GM12878 (cell line): Measurements from ENCODE around the gene CHN2. TPM values are rescaled to one million over a fixed set of nuclear protein-coding genes. Genes with fewer than 3 reads are reported as not detected.

Experiments used
- BACH1 ChIP-seq: fragments of 450-650 bp; IDR thresholded peaks from 2 replicates; pipeline ENCODE4 v1.6.1; 2017; ENCODE audit warnings: mild to moderate bottlenecking, borderline replicate concordance
- CBX5 ChIP-seq: sonication (generic); IDR thresholded peaks from 2 replicates; pipeline ENCODE4 v1.6.1; 2016; ENCODE audit warnings: low read depth, moderate library complexity, mild to moderate bottlenecking, inconsistent platforms
- KLF5 ChIP-seq: fragments of 450-650 bp; IDR thresholded peaks from 2 replicates; pipeline ENCODE4 v1.6.1; 2014; ENCODE audit warnings: mild to moderate bottlenecking; ENCODE audit not compliant: partially characterized antibody
- SUZ12 ChIP-seq: fragments of 200-600 bp; sonication (generic); IDR thresholded peaks from one replicate; pipeline ENCODE4 v1.6.1; 2018; ENCODE audit warnings: antibody characterized with exemption, mild to moderate bottlenecking; ENCODE audit not compliant: unreplicated experiment
- ZNF217 ChIP-seq: fragments of 450-650 bp; IDR thresholded peaks from 2 replicates; pipeline ENCODE4 v1.6.1; 2017; ENCODE audit warnings: antibody characterized with exemption, mild to moderate bottlenecking
- polyA plus RNA-seq, 11 experiments: library from polyadenylated mRNA; depleted of rRNA in 4 of 11; unstranded in 6 of 11; stranded (reverse) in 5 of 11; fragments of >200 nt; fragmentation: Nextera tagmentation in 4 of 11; fragmentation: Illumina TruSeq in 1 of 11; extraction: Ambion mirVana in 4 of 11; extraction: Trizol in 1 of 11; gene quantifications; 1 replicate in 1 of 11; 2 replicates in 10 of 11; pipeline versions ENCODE4 v1.2.1 to v1.2.3, GENCODE V29; 2011 to 2016; ENCODE audit warnings: inconsistent platforms in 2 of 11, missing spikeins in 2 of 11, low read depth in 1 of 11
- total RNA-seq, 4 experiments: library from RNA; depleted of rRNA in 3 of 4; stranded (reverse); fragments of >200 nt in 3 of 4; fragmentation: Illumina TruSeq in 1 of 4; extraction: Trizol in 1 of 4; gene quantifications; 2 replicates each; pipeline versions ENCODE4 v1.2.1 to v1.2.3, GENCODE V29; 2013 to 2021
- TF ChIP-seq, protein P1 (sequence below): fragments of 450-650 bp; IDR thresholded peaks from 2 replicates; pipeline ENCODE4 v1.6.1; 2016; ENCODE audit warnings: mild to moderate bottlenecking
- TF ChIP-seq, protein P2 (sequence below): IDR thresholded peaks from 2 replicates; pipeline ENCODE4 v1.6.1; 2011; ENCODE audit warnings: borderline replicate concordance, low read depth, mild to moderate bottlenecking, moderate library complexity, low read length; ENCODE audit not compliant: insufficient read depth, poor library complexity, severe bottlenecking
- TF ChIP-seq, protein P3 (sequence below): fragments of 450-650 bp; IDR thresholded peaks from 2 replicates; pipeline ENCODE4 v1.6.1; 2017; ENCODE audit warnings: antibody characterized with exemption, mild to moderate bottlenecking, moderate library complexity
- TF ChIP-seq, protein P4 (sequence below): fragments of 450-650 bp; IDR thresholded peaks from 2 replicates; pipeline ENCODE4 v1.6.1; 2016; ENCODE audit warnings: mild to moderate bottlenecking, moderate library complexity, borderline replicate concordance
- TF ChIP-seq, protein P5 (sequence below): fragments of 150-350 bp; IDR thresholded peaks from 2 replicates; pipeline ENCODE4 v1.6.1; 2014; ENCODE audit warnings: mild to moderate bottlenecking, low read depth, low read length

Gene CHN2
- total and polyA plus RNA-seq, 10 of the 15 experiments (the other 5 are each of a cell fraction or from before 2014, with no cell fraction given) = 0.11 to 3.8 (median 0.37) TPM; not detected in 2

DNA sequence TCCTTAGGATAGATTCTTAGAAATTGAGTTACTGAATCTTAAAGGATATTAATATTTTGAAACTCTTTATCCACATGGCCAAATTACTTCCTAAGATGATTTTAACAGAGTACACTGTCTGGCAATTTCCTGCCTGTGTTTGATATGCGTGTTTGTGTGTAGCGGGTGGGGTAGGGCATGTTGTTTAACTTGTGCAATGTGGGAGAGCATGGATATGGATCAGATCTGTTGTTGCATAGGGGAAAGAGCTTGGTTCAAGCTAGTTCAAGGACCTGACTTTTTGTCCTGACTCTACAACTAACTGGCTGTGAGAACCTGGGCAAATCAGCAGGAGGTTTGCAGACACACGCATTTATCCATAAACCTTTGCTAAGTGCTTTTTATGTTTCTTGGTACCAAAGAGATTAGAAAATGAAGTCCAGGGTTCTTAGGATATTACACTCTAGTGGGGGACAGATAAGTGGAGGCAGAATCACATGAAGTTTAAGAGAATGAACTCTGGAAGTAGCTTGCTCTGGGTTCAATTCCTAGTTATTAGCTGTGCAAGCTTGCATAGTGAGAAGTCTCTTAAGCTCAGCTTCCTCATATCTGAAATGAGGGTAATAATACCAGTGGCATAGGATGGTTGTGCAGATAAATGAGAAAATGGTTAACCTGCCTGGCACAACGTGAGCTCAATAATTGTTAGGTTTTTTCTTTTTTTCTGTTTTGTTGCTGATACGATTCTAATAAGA, 272.8 kb downstream of the CHN2 start (continued):
- TF ChIP-seq KLF5 (no peak), ZNF217 (no peak), CBX5 (no peak), SUZ12 (no peak), BACH1 (no peak)
- TF ChIP-seq, protein P1, sequence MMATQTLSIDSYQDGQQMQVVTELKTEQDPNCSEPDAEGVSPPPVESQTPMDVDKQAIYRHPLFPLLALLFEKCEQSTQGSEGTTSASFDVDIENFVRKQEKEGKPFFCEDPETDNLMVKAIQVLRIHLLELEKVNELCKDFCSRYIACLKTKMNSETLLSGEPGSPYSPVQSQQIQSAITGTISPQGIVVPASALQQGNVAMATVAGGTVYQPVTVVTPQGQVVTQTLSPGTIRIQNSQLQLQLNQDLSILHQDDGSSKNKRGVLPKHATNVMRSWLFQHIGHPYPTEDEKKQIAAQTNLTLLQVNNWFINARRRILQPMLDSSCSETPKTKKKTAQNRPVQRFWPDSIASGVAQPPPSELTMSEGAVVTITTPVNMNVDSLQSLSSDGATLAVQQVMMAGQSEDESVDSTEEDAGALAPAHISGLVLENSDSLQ = no peak
- TF ChIP-seq, protein P2, sequence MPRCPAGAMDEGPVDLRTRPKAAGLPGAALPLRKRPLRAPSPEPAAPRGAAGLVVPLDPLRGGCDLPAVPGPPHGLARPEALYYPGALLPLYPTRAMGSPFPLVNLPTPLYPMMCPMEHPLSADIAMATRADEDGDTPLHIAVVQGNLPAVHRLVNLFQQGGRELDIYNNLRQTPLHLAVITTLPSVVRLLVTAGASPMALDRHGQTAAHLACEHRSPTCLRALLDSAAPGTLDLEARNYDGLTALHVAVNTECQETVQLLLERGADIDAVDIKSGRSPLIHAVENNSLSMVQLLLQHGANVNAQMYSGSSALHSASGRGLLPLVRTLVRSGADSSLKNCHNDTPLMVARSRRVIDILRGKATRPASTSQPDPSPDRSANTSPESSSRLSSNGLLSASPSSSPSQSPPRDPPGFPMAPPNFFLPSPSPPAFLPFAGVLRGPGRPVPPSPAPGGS = no peak
- TF ChIP-seq, protein P3, sequence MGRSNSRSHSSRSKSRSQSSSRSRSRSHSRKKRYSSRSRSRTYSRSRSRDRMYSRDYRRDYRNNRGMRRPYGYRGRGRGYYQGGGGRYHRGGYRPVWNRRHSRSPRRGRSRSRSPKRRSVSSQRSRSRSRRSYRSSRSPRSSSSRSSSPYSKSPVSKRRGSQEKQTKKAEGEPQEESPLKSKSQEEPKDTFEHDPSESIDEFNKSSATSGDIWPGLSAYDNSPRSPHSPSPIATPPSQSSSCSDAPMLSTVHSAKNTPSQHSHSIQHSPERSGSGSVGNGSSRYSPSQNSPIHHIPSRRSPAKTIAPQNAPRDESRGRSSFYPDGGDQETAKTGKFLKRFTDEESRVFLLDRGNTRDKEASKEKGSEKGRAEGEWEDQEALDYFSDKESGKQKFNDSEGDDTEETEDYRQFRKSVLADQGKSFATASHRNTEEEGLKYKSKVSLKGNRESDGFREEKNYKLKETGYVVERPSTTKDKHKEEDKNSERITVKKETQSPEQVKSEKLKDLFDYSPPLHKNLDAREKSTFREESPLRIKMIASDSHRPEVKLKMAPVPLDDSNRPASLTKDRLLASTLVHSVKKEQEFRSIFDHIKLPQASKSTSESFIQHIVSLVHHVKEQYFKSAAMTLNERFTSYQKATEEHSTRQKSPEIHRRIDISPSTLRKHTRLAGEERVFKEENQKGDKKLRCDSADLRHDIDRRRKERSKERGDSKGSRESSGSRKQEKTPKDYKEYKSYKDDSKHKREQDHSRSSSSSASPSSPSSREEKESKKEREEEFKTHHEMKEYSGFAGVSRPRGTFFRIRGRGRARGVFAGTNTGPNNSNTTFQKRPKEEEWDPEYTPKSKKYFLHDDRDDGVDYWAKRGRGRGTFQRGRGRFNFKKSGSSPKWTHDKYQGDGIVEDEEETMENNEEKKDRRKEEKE = no peak
- TF ChIP-seq, protein P4, sequence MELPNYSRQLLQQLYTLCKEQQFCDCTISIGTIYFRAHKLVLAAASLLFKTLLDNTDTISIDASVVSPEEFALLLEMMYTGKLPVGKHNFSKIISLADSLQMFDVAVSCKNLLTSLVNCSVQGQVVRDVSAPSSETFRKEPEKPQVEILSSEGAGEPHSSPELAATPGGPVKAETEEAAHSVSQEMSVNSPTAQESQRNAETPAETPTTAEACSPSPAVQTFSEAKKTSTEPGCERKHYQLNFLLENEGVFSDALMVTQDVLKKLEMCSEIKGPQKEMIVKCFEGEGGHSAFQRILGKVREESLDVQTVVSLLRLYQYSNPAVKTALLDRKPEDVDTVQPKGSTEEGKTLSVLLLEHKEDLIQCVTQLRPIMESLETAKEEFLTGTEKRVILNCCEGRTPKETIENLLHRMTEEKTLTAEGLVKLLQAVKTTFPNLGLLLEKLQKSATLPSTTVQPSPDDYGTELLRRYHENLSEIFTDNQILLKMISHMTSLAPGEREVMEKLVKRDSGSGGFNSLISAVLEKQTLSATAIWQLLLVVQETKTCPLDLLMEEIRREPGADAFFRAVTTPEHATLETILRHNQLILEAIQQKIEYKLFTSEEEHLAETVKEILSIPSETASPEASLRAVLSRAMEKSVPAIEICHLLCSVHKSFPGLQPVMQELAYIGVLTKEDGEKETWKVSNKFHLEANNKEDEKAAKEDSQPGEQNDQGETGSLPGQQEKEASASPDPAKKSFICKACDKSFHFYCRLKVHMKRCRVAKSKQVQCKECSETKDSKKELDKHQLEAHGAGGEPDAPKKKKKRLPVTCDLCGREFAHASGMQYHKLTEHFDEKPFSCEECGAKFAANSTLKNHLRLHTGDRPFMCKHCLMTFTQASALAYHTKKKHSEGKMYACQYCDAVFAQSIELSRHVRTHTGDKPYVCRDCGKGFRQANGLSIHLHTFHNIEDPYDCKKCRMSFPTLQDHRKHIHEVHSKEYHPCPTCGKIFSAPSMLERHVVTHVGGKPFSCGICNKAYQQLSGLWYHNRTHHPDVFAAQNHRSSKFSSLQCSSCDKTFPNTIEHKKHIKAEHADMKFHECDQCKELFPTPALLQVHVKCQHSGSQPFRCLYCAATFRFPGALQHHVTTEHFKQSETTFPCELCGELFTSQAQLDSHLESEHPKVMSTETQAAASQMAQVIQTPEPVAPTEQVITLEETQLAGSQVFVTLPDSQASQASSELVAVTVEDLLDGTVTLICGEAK = no peak
- TF ChIP-seq, protein P5, sequence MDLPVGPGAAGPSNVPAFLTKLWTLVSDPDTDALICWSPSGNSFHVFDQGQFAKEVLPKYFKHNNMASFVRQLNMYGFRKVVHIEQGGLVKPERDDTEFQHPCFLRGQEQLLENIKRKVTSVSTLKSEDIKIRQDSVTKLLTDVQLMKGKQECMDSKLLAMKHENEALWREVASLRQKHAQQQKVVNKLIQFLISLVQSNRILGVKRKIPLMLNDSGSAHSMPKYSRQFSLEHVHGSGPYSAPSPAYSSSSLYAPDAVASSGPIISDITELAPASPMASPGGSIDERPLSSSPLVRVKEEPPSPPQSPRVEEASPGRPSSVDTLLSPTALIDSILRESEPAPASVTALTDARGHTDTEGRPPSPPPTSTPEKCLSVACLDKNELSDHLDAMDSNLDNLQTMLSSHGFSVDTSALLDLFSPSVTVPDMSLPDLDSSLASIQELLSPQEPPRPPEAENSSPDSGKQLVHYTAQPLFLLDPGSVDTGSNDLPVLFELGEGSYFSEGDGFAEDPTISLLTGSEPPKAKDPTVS = no peak
